ENCODE measurements around the gene MACROD2.

DNA sequence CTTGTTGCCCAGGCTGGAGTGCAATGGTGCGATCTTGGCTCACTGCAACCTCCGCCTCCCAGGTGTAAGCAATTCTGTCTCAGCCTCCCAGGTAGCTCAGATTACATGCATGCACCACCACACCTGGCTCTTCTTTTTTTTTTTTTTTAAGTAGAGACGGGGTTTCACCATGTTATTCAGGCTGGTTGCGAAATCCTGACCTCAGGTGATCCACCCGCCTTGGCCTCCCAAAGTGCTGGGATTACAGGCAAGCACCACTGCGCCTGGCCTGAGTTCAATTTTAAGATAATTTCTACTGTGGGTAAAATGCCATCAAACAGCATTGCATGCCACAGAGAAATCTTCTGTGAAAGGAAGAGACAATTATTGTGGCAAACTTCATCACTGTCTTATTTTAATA is 1944.8 kb downstream of the MACROD2 start:
- TF ChIP-seq ZFP30 (CRISPR knock-in tag; IDR thresholded peaks at IDR 0.05) (no peak), BACH2 (CRISPR knock-in tag; IDR thresholded peaks at IDR 0.05; ENCODE audit: borderline replicate concordance) (no peak), ZNF70 (CRISPR knock-in tag; IDR thresholded peaks at IDR 0.05) (no peak), ARNTL (CRISPR knock-in tag; IDR thresholded peaks at IDR 0.05; ENCODE audit: borderline replicate concordance, low read depth) (no peak), PATZ1 (CRISPR knock-in tag; IDR thresholded peaks at IDR 0.05; ENCODE audit: borderline replicate concordance) (no peak), SNAI2 (CRISPR knock-in tag; IDR thresholded peaks at IDR 0.05) (no peak), TCF4 (CRISPR knock-in tag; IDR thresholded peaks at IDR 0.05; ENCODE audit: borderline replicate concordance) (no peak), ZNF565 (CRISPR knock-in tag; conservative IDR thresholded peaks at IDR 0.05; ENCODE audit: low read depth) (no peak), TSHZ2 (CRISPR knock-in tag; IDR thresholded peaks at IDR 0.05) (no peak), CSDC2 (CRISPR knock-in tag; IDR thresholded peaks at IDR 0.05) (no peak), RARB (CRISPR knock-in tag; IDR thresholded peaks at IDR 0.05) (no peak), ESRRG (CRISPR knock-in tag; IDR thresholded peaks at IDR 0.05) (no peak), ZC3H10 (CRISPR knock-in tag; IDR thresholded peaks at IDR 0.05) (no peak)
- TF ChIP-seq, protein P1, sequence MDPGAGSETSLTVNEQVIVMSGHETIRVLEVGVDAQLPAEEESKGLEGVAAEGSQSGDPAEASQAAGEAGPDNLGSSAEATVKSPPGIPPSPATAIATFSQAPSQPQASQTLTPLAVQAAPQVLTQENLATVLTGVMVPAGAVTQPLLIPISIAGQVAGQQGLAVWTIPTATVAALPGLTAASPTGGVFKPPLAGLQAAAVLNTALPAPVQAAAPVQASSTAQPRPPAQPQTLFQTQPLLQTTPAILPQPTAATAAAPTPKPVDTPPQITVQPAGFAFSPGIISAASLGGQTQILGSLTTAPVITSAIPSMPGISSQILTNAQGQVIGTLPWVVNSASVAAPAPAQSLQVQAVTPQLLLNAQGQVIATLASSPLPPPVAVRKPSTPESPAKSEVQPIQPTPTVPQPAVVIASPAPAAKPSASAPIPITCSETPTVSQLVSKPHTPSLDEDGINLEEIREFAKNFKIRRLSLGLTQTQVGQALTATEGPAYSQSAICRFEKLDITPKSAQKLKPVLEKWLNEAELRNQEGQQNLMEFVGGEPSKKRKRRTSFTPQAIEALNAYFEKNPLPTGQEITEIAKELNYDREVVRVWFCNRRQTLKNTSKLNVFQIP (CRISPR knock-in tag; IDR thresholded peaks at IDR 0.05; ENCODE audit: borderline replicate concordance, low read depth) = no peak
